DMS79 (cell line): Measurements from ENCODE around the gene MEGF11.

Experiments
- DNase-seq: peaks from one replicate; lab custom pipeline; 2025; lab: John Stamatoyannopoulos, UW

MEGF11 gene

GRCh38 chr15:66239514-66239913 lies 14.0 kb downstream of the MEGF11 start:
- no peak for DNase-seq

GRCh38 chr15:66238318-66238717 lies 15.2 kb downstream of the MEGF11 start:
- no peak for DNase-seq

GRCh38 chr15:66237513-66238235 lies 15.9 kb downstream of the MEGF11 start:
- no peak for DNase-seq

GRCh38 chr15:66236806-66237375 lies 16.7 kb downstream of the MEGF11 start:
- no peak for DNase-seq

- DNase-seq, result no peak
Observed at GRCh38 chr15:66235866-66236265, 17.7 kb downstream of the MEGF11 start.

GRCh38 chr15:66234798-66235197 lies 18.8 kb downstream of the MEGF11 start:
- DNase-seq, result no peak

- no peak for DNase-seq
Observed at GRCh38 chr15:66233487-66234415, 19.8 kb downstream of the MEGF11 start.

GRCh38 chr15:66232267-66232625 lies 21.3 kb downstream of the MEGF11 start:
- DNase-seq, result no peak

GRCh38 chr15:66231394-66232266 lies 21.9 kb downstream of the MEGF11 start:
- no peak for DNase-seq

- no peak for DNase-seq
Observed at GRCh38 chr15:66229790-66230465, 23.6 kb downstream of the MEGF11 start.

GRCh38 chr15:66228807-66229735 lies 24.5 kb downstream of the MEGF11 start:
- no peak for DNase-seq

- no peak for DNase-seq
Observed at GRCh38 chr15:66226736-66227135, 26.8 kb downstream of the MEGF11 start.

GRCh38 chr15:66225656-66226274 lies 27.8 kb downstream of the MEGF11 start:
- DNase-seq, result no peak

- peak; percentile 93 for DNase-seq
Observed at GRCh38 chr15:66224946-66225345, 28.6 kb downstream of the MEGF11 start.

- no peak for DNase-seq
Observed at GRCh38 chr15:66222273-66223198, 31.0 kb downstream of the MEGF11 start.

- no peak for DNase-seq
Observed at GRCh38 chr15:66221126-66221525, 32.4 kb downstream of the MEGF11 start.

- no peak for DNase-seq
Observed at GRCh38 chr15:66220601-66221000, 32.9 kb downstream of the MEGF11 start.

GRCh38 chr15:66219339-66219738 lies 34.2 kb downstream of the MEGF11 start:
- DNase-seq, result no peak

- DNase-seq, result no peak
Observed at GRCh38 chr15:66216806-66217205, 36.7 kb downstream of the MEGF11 start.
